ENCODE data around the gene PKP4. TPM values are rescaled to one million over a fixed set of nuclear protein-coding genes. Genes with fewer than 3 reads are reported as not detected.

PKP4 gene
- polyA plus RNA-seq, 1 donor from 2014 or later = 24.2 TPM

- Histone ChIP-seq H3K36me3 (ENCODE audit: insufficient read depth, low read length) (no peaks in the 10 kb centered on the region), H3F3A (ENCODE audit: insufficient read depth, low read length, poor library complexity, severe bottlenecking) (no peaks in the 10 kb centered on the region), H3K9ac (ENCODE audit: low read length) (no peak overlapping the region), H3K9me3 (ENCODE audit: low read length) (no peaks in the 10 kb centered on the region), H3K4me3 (ENCODE audit: low read length) (no peak overlapping the region), H3K27ac (ENCODE audit: low read length) (no peak overlapping the region), H4K20me1 (ENCODE audit: insufficient read depth) (no peaks in the 10 kb centered on the region), H3K9me2 (ENCODE audit: insufficient read depth, low read length) (no peaks in the 10 kb centered on the region), H3K27me3 (ENCODE audit: insufficient read depth, low read depth, low read length) (no peaks in the 10 kb centered on the region), H2AFZ (ENCODE audit: low read depth, low read length) (no peak overlapping the region), H3K79me2 (replicated peaks; ENCODE audit: insufficient read depth, low read length) (no peaks in the 10 kb centered on the region), H3K4me2 (ENCODE audit: low read length) (no peak overlapping the region)
- TF ChIP-seq, protein P1, sequence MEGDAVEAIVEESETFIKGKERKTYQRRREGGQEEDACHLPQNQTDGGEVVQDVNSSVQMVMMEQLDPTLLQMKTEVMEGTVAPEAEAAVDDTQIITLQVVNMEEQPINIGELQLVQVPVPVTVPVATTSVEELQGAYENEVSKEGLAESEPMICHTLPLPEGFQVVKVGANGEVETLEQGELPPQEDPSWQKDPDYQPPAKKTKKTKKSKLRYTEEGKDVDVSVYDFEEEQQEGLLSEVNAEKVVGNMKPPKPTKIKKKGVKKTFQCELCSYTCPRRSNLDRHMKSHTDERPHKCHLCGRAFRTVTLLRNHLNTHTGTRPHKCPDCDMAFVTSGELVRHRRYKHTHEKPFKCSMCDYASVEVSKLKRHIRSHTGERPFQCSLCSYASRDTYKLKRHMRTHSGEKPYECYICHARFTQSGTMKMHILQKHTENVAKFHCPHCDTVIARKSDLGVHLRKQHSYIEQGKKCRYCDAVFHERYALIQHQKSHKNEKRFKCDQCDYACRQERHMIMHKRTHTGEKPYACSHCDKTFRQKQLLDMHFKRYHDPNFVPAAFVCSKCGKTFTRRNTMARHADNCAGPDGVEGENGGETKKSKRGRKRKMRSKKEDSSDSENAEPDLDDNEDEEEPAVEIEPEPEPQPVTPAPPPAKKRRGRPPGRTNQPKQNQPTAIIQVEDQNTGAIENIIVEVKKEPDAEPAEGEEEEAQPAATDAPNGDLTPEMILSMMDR (IDR thresholded peaks at IDR 0.05; ENCODE audit: poor library complexity, severe bottlenecking) = no peak
- TF ChIP-seq RAD21 (conservative IDR thresholded peaks at IDR 0.05) (no peak), EZH2 (IDR thresholded peaks at IDR 0.05; ENCODE audit: borderline replicate concordance, insufficient read depth, low read length, poor library complexity, severe bottlenecking) (no peak), TAF1 (IDR thresholded peaks at IDR 0.05; ENCODE audit: low read depth) (no peak), EP300 (conservative IDR thresholded peaks at IDR 0.05; ENCODE audit: poor library complexity, severe bottlenecking) (no peak), SMC3 (conservative IDR thresholded peaks at IDR 0.05; ENCODE audit: poor library complexity) (no peak), MXI1 (conservative IDR thresholded peaks at IDR 0.05; ENCODE audit: poor library complexity, severe bottlenecking) (no peak), POLR2AphosphoS5 (IDR thresholded peaks at IDR 0.05) (no peak), REST (IDR thresholded peaks at IDR 0.05; ENCODE audit: borderline replicate concordance) (no peak)
Measured at GRCh38 chr2:158507141-158507540, 50.4 kb downstream of the PKP4 start.

GRCh38 chr2:158507679-158508078 lies 50.9 kb downstream of the PKP4 start:
- no peaks in the 10 kb centered on the region for H3K9me3 ChIP-seq (ENCODE audit: low read length)
- no peaks in the 10 kb centered on the region for H3K36me3 ChIP-seq (ENCODE audit: insufficient read depth, low read length)
- H3F3A ChIP-seq (ENCODE audit: insufficient read depth, low read length, poor library complexity, severe bottlenecking) = no peaks in the 10 kb centered on the region
- H3K79me2 ChIP-seq (replicated peaks; ENCODE audit: insufficient read depth, low read length) = no peaks in the 10 kb centered on the region
- H3K4me2 ChIP-seq (ENCODE audit: low read length) = no peak overlapping the region
- no peak overlapping the region for H3K9ac ChIP-seq (ENCODE audit: low read length)
- no peak overlapping the region for H3K4me3 ChIP-seq (ENCODE audit: low read length)
- TF ChIP-seq SMC3 (conservative IDR thresholded peaks at IDR 0.05; ENCODE audit: poor library complexity) (no peak), EP300 (conservative IDR thresholded peaks at IDR 0.05; ENCODE audit: poor library complexity, severe bottlenecking) (no peak), MXI1 (conservative IDR thresholded peaks at IDR 0.05; ENCODE audit: poor library complexity, severe bottlenecking) (no peak), REST (IDR thresholded peaks at IDR 0.05; ENCODE audit: borderline replicate concordance) (no peak), RAD21 (conservative IDR thresholded peaks at IDR 0.05) (no peak), POLR2AphosphoS5 (IDR thresholded peaks at IDR 0.05) (no peak), TAF1 (IDR thresholded peaks at IDR 0.05; ENCODE audit: low read depth) (no peak), EZH2 (IDR thresholded peaks at IDR 0.05; ENCODE audit: borderline replicate concordance, insufficient read depth, low read length, poor library complexity, severe bottlenecking) (no peak)
- TF ChIP-seq, protein P1 (IDR thresholded peaks at IDR 0.05; ENCODE audit: poor library complexity, severe bottlenecking) = no peak
- H3K27ac ChIP-seq (ENCODE audit: low read length) = no peak overlapping the region
- H3K9me2 ChIP-seq (ENCODE audit: insufficient read depth, low read length) = no peaks in the 10 kb centered on the region
- no peaks in the 10 kb centered on the region for H4K20me1 ChIP-seq (ENCODE audit: insufficient read depth)
- H2AFZ ChIP-seq (ENCODE audit: low read depth, low read length) = no peak overlapping the region
- H3K27me3 ChIP-seq (ENCODE audit: insufficient read depth, low read depth, low read length) = no peaks in the 10 kb centered on the region
